H1 (cell line): Measurements from ENCODE around the gene NR2F1. TPM values are rescaled to one million over a fixed set of nuclear protein-coding genes. Genes with fewer than 3 reads are reported as not detected.

Source experiments
- CTCF ChIA-PET: fragments of 300-600 bp; sonication (Branson Sonifier 250); formaldehyde crosslinking; loops from one replicate; lab custom pipeline; 2021; ENCODE audit not compliant: partially characterized antibody; lab: Charles Lee
- POLR2A ChIA-PET: fragments of 300-600 bp; sonication (Branson Sonifier 250); formaldehyde crosslinking; loops from one replicate; lab custom pipeline; 2021; ENCODE audit warnings: inconsistent platforms; ENCODE audit not compliant: partially characterized antibody; lab: Charles Lee
- DNase-seq, 2 experiments: peaks; one replicate each; pipeline versions ENCODE4 v3.0.0 to v3.0.0-alpha.2; 2010 to 2022; ENCODE audit warnings: low spot score in 2 of 2, low read depth in 1 of 2, mixed read lengths in 1 of 2
- FAIRE-seq: peaks from 2 replicates; lab custom pipeline; 2011; peaks lifted over from hg19 to GRCh38; lab: Jason Lieb, UNC
- H2AFZ ChIP-seq: 2 replicates; pipeline ENCODE4 v1.8.1; 2012; ENCODE audit warnings: low read length, inconsistent platforms
- H2AK5ac ChIP-seq: 2 replicates; pipeline ENCODE4 v1.6.1; 2013; ENCODE audit warnings: low read depth, low read length
- H2BK120ac ChIP-seq: replicated peaks from 2 replicates; pipeline ENCODE3; 2013; ENCODE audit warnings: low read depth, low read length, inconsistent platforms
- H2BK12ac ChIP-seq: 2 replicates; pipeline ENCODE4 v1.6.1; 2013; ENCODE audit warnings: low read depth, low read length
- H2BK15ac ChIP-seq: 2 replicates; pipeline ENCODE4 v1.6.1; 2013; ENCODE audit warnings: low read length
- H2BK20ac ChIP-seq: 2 replicates; pipeline ENCODE4 v1.6.1; 2013; ENCODE audit warnings: low read length
- H2BK5ac ChIP-seq: 2 replicates; pipeline ENCODE4 v1.6.1; 2013; ENCODE audit warnings: low read depth, low read length
- H3K14ac ChIP-seq: 2 replicates; pipeline ENCODE4 v1.6.1; 2013; ENCODE audit warnings: inconsistent platforms; ENCODE audit not compliant: insufficient read length
- H3K18ac ChIP-seq: 2 replicates; pipeline ENCODE4 v1.6.1; 2013; ENCODE audit warnings: low read length; ENCODE audit errors: extremely low read depth
- H3K23ac ChIP-seq: 2 replicates; pipeline ENCODE4 v1.6.1; 2013; ENCODE audit warnings: inconsistent platforms; ENCODE audit not compliant: insufficient read length
- H3K23me2 ChIP-seq: 2 replicates; pipeline ENCODE4 v1.6.1; 2013; ENCODE audit warnings: low read depth, low read length
- H3K27ac ChIP-seq: 2 replicates; pipeline ENCODE4 v1.6.1; 2011; ENCODE audit warnings: low read depth, low read length, inconsistent platforms
- H3K27me3 ChIP-seq, 4 experiments: replicated peaks in 1 of 4; 1 replicate in 1 of 4; 2 replicates in 3 of 4; pipeline versions ENCODE4 v1.6.1 to v1.8.1; 2011 to 2013; ENCODE audit warnings: low read length in 3 of 4, mild to moderate bottlenecking in 3 of 4, inconsistent platforms in 2 of 4, mixed read lengths in 2 of 4, moderate library complexity in 1 of 4; ENCODE audit not compliant: control insufficient read depth in 3 of 4, insufficient read depth in 3 of 4; ENCODE audit errors: extremely low read depth in 1 of 4
- H3K36me3 ChIP-seq, 4 experiments: 2 replicates each; pipeline versions ENCODE4 v1.6.1 to v1.8.1; 2011 to 2013; ENCODE audit warnings: mild to moderate bottlenecking in 4 of 4, low read length in 3 of 4, moderate library complexity in 2 of 4, control low read depth in 1 of 4, inconsistent platforms in 1 of 4; ENCODE audit not compliant: insufficient read depth in 4 of 4, control insufficient read depth in 2 of 4
- H3K4ac ChIP-seq: replicated peaks from 2 replicates; pipeline ENCODE3; 2013; ENCODE audit warnings: low read length, low read depth, mixed read lengths, inconsistent platforms; ENCODE audit not compliant: insufficient read length
- H3K4me1 ChIP-seq, 4 experiments: replicated peaks in 1 of 4; 1 replicate in 1 of 4; 2 replicates in 3 of 4; pipeline versions ENCODE4 v1.6.1 to v1.8.1; 2011 to 2013; ENCODE audit warnings: low read length in 3 of 4, inconsistent platforms in 2 of 4, mixed read lengths in 1 of 4; ENCODE audit not compliant: insufficient read depth in 4 of 4, control insufficient read depth in 3 of 4
- H3K4me2 ChIP-seq, 2 experiments: 2 replicates each; pipeline versions ENCODE4 v1.6.1 to v1.8.1; 2011 to 2013; ENCODE audit warnings: low read depth in 2 of 2, low read length in 2 of 2, control low read depth in 1 of 2, inconsistent platforms in 1 of 2, mild to moderate bottlenecking in 1 of 2; ENCODE audit not compliant: insufficient read depth in 1 of 2
- H3K4me3 ChIP-seq, 4 experiments: fragments of 200-600, 300-600 bp in 1 of 4; sonication (generic), shearing (Covaris generic), sonication (Bioruptor Twin) in 1 of 4; 2 replicates each; pipeline versions ENCODE4 v1.5.1 to v1.8.1; 2011 to 2016; ENCODE audit warnings: low read length in 4 of 4, low read depth in 3 of 4, control low read depth in 2 of 4, inconsistent platforms in 2 of 4, mild to moderate bottlenecking in 2 of 4, mixed read lengths in 1 of 4, moderate library complexity in 1 of 4; ENCODE audit not compliant: insufficient read depth in 2 of 4; ENCODE audit errors: extremely low read depth in 1 of 4
- H3K56ac ChIP-seq: replicated peaks from 2 replicates; pipeline ENCODE3; 2013; ENCODE audit warnings: low read depth, mild to moderate bottlenecking, mixed read lengths, low read length, inconsistent platforms; ENCODE audit not compliant: insufficient read length
- H3K79me1 ChIP-seq: 2 replicates; pipeline ENCODE4 v1.6.1; 2013; ENCODE audit warnings: low read depth, low read length, control low read depth
- H3K79me2 ChIP-seq, 2 experiments: 2 replicates each; pipeline versions ENCODE4 v1.6.1 to v1.8.1; 2012 to 2013; ENCODE audit warnings: low read length in 2 of 2, mild to moderate bottlenecking in 2 of 2, inconsistent platforms in 1 of 2; ENCODE audit not compliant: insufficient read depth in 2 of 2, control insufficient read depth in 1 of 2
- H3K9ac ChIP-seq, 4 experiments: replicated peaks in 1 of 4; 1 replicate in 1 of 4; 2 replicates in 3 of 4; pipeline versions ENCODE4 v1.6.1 to v1.8.1; 2011 to 2013; ENCODE audit warnings: low read depth in 3 of 4, low read length in 3 of 4, control low read depth in 2 of 4, mild to moderate bottlenecking in 2 of 4, moderate library complexity in 2 of 4, inconsistent platforms in 1 of 4; ENCODE audit errors: extremely low read depth in 1 of 4
- H3K9me3 ChIP-seq, 2 experiments: 2 replicates each; pipeline versions ENCODE4 v1.6.1 to v1.8.1; 2012 to 2013; ENCODE audit warnings: mild to moderate bottlenecking in 2 of 2, moderate library complexity in 2 of 2, control low read depth in 1 of 2, inconsistent platforms in 1 of 2, low read depth in 1 of 2, low read length in 1 of 2, mixed read lengths in 1 of 2; ENCODE audit not compliant: insufficient read depth in 2 of 2
- H4K20me1 ChIP-seq, 2 experiments: replicated peaks in 1 of 2; 2 replicates each; pipeline versions ENCODE3 to v1.8.1; 2011 to 2013; ENCODE audit warnings: inconsistent platforms in 2 of 2, low read length in 2 of 2, mild to moderate bottlenecking in 1 of 2; ENCODE audit not compliant: insufficient read depth in 2 of 2, control insufficient read depth in 1 of 2
- H4K5ac ChIP-seq: 2 replicates; pipeline ENCODE4 v1.6.1; 2013; ENCODE audit warnings: low read length, low read depth, mixed read lengths, inconsistent platforms; ENCODE audit not compliant: insufficient read length
- H4K8ac ChIP-seq: 2 replicates; pipeline ENCODE4 v1.8.0; 2013; ENCODE audit warnings: mild to moderate bottlenecking, moderate library complexity, low read length, inconsistent platforms; ENCODE audit not compliant: insufficient read depth; ENCODE audit errors: extremely low read depth
- H4K91ac ChIP-seq: replicated peaks from 2 replicates; pipeline ENCODE3; 2013; ENCODE audit warnings: low read length, mixed read lengths, inconsistent platforms; ENCODE audit not compliant: insufficient read length
- EZH2 ChIP-seq: fragments of 200-600 bp; sonication (generic); IDR thresholded peaks from 2 replicates; pipeline ENCODE4 v1.7.1; 2012; ENCODE audit warnings: low read depth, mild to moderate bottlenecking, moderate library complexity, low read length, inconsistent platforms; ENCODE audit not compliant: severe bottlenecking
- MAFK ChIP-seq: IDR thresholded peaks from 2 replicates; pipeline ENCODE4 v1.6.1; 2012; ENCODE audit warnings: low read depth, mild to moderate bottlenecking, improper control_type of control experiment, low read length
- MAX ChIP-seq: IDR thresholded peaks from 2 replicates; pipeline ENCODE4 v1.6.1; 2012; ENCODE audit warnings: inconsistent platforms
- RNF2 ChIP-seq: fragments of 200-900, 300-1000 bp; sonication (generic); IDR thresholded peaks from 2 replicates; pipeline ENCODE4 v1.7.1; 2016; ENCODE audit warnings: borderline replicate concordance, low read depth, mild to moderate bottlenecking, antibody characterized with exemption, low read length; ENCODE audit not compliant: poor library complexity, severe bottlenecking; ENCODE audit errors: missing control alignments
- TBP ChIP-seq: IDR thresholded peaks from 2 replicates; pipeline ENCODE4 v1.6.1; 2011; ENCODE audit warnings: low read depth, low read length, improper control_type of control experiment
- WGBS, 2 experiments: shearing (Covaris generic) in 1 of 2; methylation state at CpG; one replicate each; pipeline versions ENCODE4 v1.1.6 to v1.1.7; 2013 to 2015; ENCODE audit warnings: low lambda C conversion rate in 2 of 2, mixed read lengths in 2 of 2, inconsistent platforms in 1 of 2, low coverage in 1 of 2, missing lambda C conversion rate in 1 of 2; ENCODE audit not compliant: insufficient replicate concordance in 2 of 2, insufficient coverage in 1 of 2, insufficient read length in 1 of 2; ENCODE audit errors: extremely low coverage in 1 of 2, missing lambda C conversion rate in 1 of 2; 5-methylcytosine and 5-hydroxymethylcytosine counted together
- polyA plus RNA-seq, 7 experiments: library from polyadenylated mRNA; depleted of rRNA in 3 of 7; stranded (reverse) in 5 of 7; unstranded in 2 of 7; fragments of >200 nt in 5 of 7; fragments of 200-250 nt in 2 of 7; gene quantifications; 1 replicate in 5 of 7; 2 replicates in 1 of 7; 4 replicates in 1 of 7; pipeline versions ENCODE4 v1.2.1 to v1.2.3, GENCODE V29; 2011 to 2013; ENCODE audit warnings: missing spikeins in 2 of 7, mixed read lengths in 2 of 7
- total RNA-seq: library from RNA; stranded (reverse); fragmentation: NEBNext Ultra II Directional; extraction: Animal tissue kit (Norgen Biotek cat#: 25700); gene quantifications from 2 replicates; pipeline ENCODE4 v1.2.1, GENCODE V29; 2021

Gene NR2F1
- total and polyA plus RNA-seq, 2 of the 8 experiments (the other 6 are each of a cell fraction or from before 2014, with no cell fraction given), result not detected

- Histone ChIP-seq H4K91ac (no peak overlapping the region), H3K4me1 (peaks cover 6 to 28% (median 20%) of the 10 kb centered on the region in 4 experiments), H3K27ac (no peak overlapping the region), H3K27me3 (peaks cover 93 to 100% (median 97%) of the 10 kb centered on the region in 4 experiments), H3K79me2 (no peaks in the 10 kb centered on the region), H4K8ac (no peak overlapping the region), H3K9ac (no peak overlapping the region), H2BK120ac (no peak overlapping the region), H2BK5ac (no peak overlapping the region), H4K5ac (no peak overlapping the region), H3K36me3 (no peaks in the 10 kb centered on the region), H3K56ac (no peak overlapping the region), H2AFZ (no peak overlapping the region), H3K79me1 (no peaks in the 10 kb centered on the region), H3K23me2 (peaks cover 3% of the 10 kb centered on the region; the same call in 1 of the 2 replicates), H3K9me3 (no peaks in the 10 kb centered on the region), H2BK20ac (no peak overlapping the region), H2BK12ac (no peak overlapping the region), H3K4ac (no peak overlapping the region), H2AK5ac (no peak overlapping the region), H3K14ac (no peak overlapping the region), H2BK15ac (no peak overlapping the region), H3K23ac (no peak overlapping the region), H3K4me2 (peak overlapping the region in 1 of 2 experiments; percentile 15; a peak in 1 of 4 replicates), H4K20me1 (peaks cover 21 to 44% of the 10 kb centered on the region in 2 experiments), H3K4me3 (no peak overlapping the region), H3K18ac (no peak overlapping the region)
- no peak for FAIRE-seq
- TF ChIP-seq TBP (no peak), MAFK (no peak), MAX (no peak), RNF2 (peak; percentile 88), EZH2 (peak; percentile 65)
- WGBS, 2 experiments, result 8% methylated on average over 24 of the region's 28 CpGs; no CpG with 5 or more reads in 1 of the 2 experiments
- ChIA-PET POLR2A (interaction anchor here (0.9 kb wide), 1 partner anchor 15 kb away, joined by 3 read pairs; no protein-coding TSS in a partner anchor), CTCF (interaction anchor here (0.6 to 3.9 kb wide), 18 partner anchors 10 to 722 kb away, joined by 3 to 32 read pairs (median 4); partner anchors contain the start of genes NR2F1 and POU5F2)
- no peak for DNase-seq
These were observed 15.3 kb downstream of the NR2F1 start for GRCh38 chr5:93598091-93599000.
